HG02870 (cell line): Measurements from ENCODE around the gene DNMT3B.

Experiments
- ATAC-seq: cut with Tn5 transposase; IDR thresholded peaks from one replicate; pipeline ENCODE4 v1.9.1; 2021; ENCODE audit warnings: mild to moderate bottlenecking, moderate library complexity; ENCODE audit not compliant: unreplicated experiment

The DNMT3B gene

DNA sequence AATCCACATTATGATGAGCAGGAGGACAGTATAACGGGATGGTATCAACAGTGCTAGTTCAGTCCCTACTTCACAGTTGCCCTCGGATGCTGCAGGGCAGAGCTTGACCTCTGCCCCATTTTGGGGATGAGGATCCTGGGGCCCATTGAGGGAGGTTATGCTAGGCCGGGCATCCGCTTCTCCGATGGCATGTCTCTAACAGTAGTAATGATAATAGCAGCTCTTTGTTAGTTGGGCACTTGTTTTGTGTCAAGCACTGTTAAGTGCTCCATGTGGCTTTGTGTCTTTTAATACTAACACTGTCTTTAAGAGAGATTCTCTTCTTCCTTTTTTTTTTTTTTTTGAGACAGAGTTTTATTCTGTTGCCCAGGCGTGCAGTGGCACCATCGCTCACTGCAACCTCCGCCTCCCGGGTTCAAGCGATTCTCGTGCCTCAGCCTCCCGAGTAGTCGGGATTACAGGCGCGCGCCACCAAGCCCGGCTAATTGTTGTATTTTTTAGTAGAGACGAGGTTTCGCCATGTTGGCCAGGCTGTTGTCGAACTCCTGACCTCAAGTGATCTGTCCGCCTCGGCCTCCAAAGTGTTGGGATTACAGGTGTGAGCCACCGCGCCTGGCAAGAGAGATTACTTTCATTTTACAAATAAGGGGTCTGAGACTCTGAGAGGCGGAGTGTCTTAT, 58.7 kb downstream of the DNMT3B start:
- ATAC-seq = no peak

- ATAC-seq = no peak
Measured at GRCh38 chr20:32822225-32822624, 60.0 kb downstream of the DNMT3B start.

GRCh38 chr20:32823078-32823477, 60.9 kb downstream of the DNMT3B start:
- ATAC-seq = no peak

GRCh38 chr20:32823737-32824588, 61.8 kb downstream of the DNMT3B start:
- no peak for ATAC-seq

GRCh38 chr20:32828029-32828680, 66.0 kb downstream of the DNMT3B start:
- ATAC-seq = no peak

- no peak for ATAC-seq
Measured at GRCh38 chr20:32829311-32830005, 67.3 kb downstream of the DNMT3B start.

DNA sequence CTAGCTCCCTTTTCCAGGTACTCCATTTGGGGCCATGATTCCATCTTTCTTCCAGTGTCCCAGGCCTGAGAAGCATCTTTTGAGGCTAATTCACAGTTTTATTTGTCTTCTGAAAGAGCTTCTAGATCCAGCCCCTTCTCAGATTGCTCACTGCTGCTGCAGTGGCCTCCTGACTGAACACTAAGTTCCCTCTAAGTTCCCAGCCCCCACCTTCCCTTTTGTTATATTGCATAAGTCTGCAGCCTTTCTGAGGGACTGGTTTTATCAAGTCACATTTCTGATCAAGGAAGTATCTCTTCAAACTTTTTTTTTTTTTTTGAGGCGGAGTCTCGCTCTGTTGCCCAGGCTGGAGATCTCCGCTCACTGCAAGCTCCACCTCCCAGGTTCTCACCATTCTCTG, 68.3 kb downstream of the DNMT3B start:
- ATAC-seq = no peak

DNA sequence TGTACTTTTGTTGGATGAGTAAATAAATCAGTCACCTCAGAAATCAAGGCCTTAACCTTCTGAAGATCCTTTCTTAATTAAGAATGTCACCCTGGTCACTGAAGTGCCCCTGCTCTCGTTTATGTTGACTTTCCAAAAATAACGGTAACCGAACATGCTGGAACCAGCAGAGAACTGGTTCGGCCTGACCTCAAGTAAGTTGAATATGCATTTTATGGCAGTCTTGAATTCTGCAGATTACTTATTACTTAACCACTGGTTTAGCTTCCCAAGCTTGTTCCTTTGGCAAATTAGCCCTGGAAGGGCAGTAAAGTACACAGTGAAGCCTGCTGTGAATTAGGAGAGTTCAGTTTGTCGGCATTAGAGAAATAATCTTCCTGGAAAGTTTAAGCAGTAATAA, 69.8 kb downstream of the DNMT3B start:
- ATAC-seq = no peak

GRCh38 chr20:32832664-32833063, 70.5 kb downstream of the DNMT3B start:
- ATAC-seq = no peak

DNA sequence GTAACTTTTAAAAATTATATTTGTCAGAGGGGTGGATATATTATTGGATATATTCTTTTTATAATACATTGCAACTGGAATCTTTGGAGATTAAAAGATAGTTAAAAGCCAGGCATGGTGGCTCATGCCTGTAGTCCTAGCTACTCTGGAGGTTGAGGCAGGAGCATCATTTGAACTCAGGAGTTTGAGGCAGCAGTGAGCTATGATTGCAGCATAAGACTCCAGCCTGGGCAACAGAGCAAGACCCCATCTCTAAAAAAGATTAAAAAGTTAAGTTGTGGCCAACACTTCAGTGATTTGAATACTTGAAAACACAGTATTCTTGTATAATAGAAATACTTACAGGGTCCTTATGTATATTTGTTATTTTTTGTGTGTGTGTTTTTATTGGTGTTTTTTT, 72.8 kb downstream of the DNMT3B start:
- ATAC-seq = no peak

GRCh38 chr20:32837157-32837556, 75.0 kb downstream of the DNMT3B start:
- no peak for ATAC-seq

- no peak for ATAC-seq
Measured at GRCh38 chr20:32839227-32839981, 77.2 kb downstream of the DNMT3B start.

DNA sequence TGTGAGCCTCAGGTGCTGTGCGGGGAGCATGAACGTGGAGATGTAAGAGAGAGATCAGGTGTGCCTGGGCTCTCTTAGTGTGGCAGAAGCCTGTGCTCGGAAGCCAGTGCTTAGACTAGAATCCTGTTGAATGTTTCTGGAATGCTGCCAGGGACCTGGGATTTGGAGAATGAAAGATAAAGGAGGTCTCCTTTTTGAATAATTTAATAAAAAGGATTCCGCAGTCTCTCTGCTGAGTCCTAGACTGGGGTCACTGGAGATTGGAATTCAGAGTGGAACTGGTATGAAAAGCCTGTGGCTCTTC, 77.7 kb downstream of the DNMT3B start:
- ATAC-seq = no peak

DNA sequence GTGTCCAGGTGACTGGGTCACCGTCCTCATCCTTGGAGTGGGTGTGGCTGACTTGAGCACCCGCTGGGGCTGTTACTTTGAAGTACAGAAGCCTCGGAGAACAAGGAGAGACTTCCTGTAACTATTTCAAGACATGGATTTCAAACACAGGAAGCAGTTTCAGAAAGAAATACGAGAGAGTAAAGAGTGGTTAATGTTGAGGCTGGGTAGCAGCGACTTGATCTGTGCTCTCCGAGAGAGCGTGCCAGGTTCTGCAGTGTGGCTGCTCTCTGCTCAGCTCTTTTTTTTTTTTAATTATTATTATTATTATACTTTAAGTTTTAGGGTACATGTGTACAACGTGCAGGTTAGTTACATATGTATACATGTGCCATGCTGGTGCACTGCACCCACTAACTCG, 79.0 kb downstream of the DNMT3B start:
- no peak for ATAC-seq

DNA sequence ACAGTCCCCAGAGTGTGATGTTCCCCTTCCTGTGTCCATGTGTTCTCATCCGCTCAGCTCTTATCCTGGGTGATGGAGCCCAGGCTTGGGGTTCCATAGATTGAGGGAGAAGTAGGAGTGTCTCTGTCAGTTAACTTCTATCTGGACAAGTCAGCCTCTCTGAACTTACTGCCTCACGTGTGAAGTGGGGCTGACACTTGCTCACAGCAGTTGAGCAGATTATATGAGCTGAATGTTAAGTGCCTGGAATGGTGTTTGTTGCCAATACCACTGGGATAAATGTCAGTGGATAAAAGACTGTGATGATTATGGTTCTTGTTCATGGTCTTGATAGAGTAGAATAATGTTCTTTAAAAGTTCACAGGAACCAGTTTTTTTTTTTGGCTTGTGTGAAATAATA, 79.4 kb downstream of the DNMT3B start:
- ATAC-seq = no peak

GRCh38 chr20:32842688-32843524, 80.7 kb downstream of the DNMT3B start:
- no peak for ATAC-seq

DNA sequence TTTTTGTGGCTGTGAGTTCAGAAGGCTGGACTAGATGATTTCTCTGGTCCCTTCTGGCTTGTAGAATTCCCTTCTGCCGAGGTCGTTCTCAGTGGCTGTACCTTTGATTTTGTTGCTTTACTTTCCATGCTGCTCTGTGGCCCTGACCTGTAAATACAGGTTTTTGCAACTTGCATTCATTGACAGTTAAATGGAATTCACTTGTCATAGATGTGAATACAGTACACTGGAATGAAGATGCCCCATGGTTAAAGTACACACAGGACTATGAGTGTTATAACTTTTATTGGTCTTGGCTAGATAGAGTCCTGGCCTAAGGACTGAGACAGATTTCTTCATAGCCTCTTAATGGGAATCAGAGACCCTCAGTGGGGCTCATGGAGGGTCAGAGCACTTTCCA, 83.6 kb downstream of the DNMT3B start:
- no peak for ATAC-seq

GRCh38 chr20:32846852-32847251, 84.7 kb downstream of the DNMT3B start:
- no peak for ATAC-seq

DNA sequence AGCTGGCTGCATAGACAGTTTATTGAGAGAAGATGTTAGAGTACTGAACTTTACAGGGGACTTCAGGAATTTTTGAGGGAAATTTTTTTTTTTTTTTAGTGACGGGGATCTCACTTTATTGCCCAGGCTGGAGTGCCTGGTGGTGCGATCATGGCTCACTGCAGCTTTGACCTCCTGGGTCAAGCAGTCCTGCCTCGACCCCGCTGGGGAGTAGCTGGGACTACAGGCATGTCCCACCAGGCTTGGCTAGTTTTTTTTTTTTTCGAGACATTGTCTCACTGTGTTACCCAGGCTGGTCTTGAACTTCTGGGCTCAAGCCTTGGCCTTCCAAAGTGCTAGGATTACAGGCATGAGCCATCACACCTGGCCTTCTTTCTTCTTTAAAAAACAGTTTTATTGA, 85.8 kb downstream of the DNMT3B start:
- ATAC-seq = no peak

GRCh38 chr20:32848846-32849245, 86.7 kb downstream of the DNMT3B start:
- ATAC-seq = no peak
